ENCODE results near the gene SCUBE3.
A peak's percentile ranks its signal among the peaks of the same experiment; 100 is the strongest.

Gene SCUBE3

GRCh38 chr6:35176301-35177024, 37.3 kb upstream of the SCUBE3 start:
- TF ChIP-seq POLR2A (IDR thresholded peaks at IDR 0.05; ENCODE audit: low read length) (no peak), GATA1 (IDR thresholded peaks at IDR 0.05; ENCODE audit: low read depth, low read length) (no peak)
- no peak for DNase-seq

DNA sequence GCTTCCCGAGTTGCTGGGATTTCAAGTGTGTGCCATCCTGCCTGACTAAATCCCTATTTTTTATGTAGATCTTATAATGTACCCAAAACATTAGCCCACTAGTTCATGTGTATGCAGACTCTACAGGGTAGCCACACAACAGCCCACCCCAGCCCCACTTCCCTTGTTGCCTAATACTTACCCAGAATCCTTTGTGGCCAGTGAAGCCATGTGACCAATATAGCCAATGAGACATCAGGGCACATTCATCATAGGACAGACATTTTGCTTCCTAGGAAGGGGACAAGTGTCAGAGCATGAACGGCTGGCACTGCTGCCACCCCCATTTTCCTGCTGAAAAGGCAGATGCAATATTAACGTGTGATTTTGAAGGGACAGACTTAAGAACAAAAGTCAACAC, 36.6 kb upstream of the SCUBE3 start:
- no peak for TF ChIP-seq POLR2A (IDR thresholded peaks at IDR 0.05; ENCODE audit: low read length)
- no peak for TF ChIP-seq GATA1 (IDR thresholded peaks at IDR 0.05; ENCODE audit: low read depth, low read length)
- peak in 1 of 2 experiments; percentile 11 for DNase-seq

GRCh38 chr6:35177596-35177995, 36.2 kb upstream of the SCUBE3 start:
- no peak for DNase-seq
- no peak for TF ChIP-seq POLR2A (IDR thresholded peaks at IDR 0.05; ENCODE audit: low read length)
- no peak for TF ChIP-seq GATA1 (IDR thresholded peaks at IDR 0.05; ENCODE audit: low read depth, low read length)

DNA sequence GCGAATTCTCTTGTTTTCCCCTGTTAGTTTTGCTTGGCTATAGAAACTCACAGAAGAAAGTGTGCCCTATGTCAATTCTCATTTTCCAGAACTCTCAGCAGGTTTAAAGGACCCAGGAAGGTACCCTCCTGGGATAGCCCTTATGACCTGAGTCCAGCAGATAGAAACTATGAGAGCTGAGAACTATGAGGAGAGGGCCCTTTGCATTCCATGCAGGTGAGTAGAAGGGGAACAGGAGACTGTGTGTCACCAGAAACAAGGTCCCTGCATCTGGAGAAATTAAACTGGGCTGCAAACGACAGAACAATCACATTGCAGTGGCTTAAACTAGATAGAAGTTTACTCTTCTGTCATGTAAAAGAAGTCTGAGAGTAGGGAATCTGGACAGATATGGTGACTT, 35.7 kb upstream of the SCUBE3 start:
- TF ChIP-seq GATA1 (IDR thresholded peaks at IDR 0.05; ENCODE audit: low read depth, low read length) (no peak), POLR2A (IDR thresholded peaks at IDR 0.05; ENCODE audit: low read length) (no peak)
- DNase-seq = no peak

DNA sequence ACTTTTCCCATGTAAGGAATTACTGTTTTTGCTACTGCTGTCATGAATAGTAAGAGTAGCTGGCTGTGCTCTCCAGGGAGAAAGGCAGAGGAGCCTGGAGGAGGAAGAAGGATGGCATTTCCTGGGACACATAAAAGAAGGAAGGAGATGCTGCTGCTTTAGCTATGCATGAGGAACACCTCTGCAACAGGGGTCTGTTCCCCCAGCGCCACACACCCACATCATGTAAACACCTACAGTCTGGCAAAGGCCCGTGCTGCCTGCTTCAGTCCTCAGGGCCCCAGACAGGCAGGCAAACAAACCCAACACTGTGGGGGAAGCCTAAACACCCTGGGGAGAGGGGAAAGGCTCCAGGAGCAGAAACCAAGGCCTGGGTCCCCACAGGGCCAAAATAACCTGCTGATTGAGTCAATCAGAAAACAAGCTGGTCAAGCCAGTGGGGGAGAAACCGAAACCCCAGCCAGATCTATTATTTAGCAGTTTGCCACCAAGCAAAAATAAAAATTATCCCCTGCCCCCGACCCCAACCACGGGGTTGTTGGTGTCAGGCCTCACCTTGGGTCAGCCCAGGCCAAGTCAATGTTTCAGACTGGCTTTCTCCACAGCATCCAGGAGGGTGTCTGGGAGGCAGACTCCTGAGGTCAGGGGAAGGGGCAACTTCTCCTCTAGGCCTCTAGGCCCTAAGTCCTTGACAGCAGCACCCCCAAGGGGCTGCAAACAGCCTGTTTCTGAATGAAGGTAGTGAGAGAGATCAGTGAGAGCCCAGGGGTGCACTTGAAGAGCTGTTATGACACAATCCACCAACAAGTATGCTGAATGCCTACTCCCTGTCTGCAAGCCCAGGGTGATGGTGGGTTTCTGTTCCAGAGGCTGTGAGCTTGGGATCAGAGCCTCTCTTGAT, 34.6 kb upstream of the SCUBE3 start:
- TF ChIP-seq POLR2A (IDR thresholded peaks at IDR 0.05; ENCODE audit: low read length) (no peak), GATA1 (IDR thresholded peaks at IDR 0.05; ENCODE audit: low read depth, low read length) (no peak)
- no peak for DNase-seq

DNA sequence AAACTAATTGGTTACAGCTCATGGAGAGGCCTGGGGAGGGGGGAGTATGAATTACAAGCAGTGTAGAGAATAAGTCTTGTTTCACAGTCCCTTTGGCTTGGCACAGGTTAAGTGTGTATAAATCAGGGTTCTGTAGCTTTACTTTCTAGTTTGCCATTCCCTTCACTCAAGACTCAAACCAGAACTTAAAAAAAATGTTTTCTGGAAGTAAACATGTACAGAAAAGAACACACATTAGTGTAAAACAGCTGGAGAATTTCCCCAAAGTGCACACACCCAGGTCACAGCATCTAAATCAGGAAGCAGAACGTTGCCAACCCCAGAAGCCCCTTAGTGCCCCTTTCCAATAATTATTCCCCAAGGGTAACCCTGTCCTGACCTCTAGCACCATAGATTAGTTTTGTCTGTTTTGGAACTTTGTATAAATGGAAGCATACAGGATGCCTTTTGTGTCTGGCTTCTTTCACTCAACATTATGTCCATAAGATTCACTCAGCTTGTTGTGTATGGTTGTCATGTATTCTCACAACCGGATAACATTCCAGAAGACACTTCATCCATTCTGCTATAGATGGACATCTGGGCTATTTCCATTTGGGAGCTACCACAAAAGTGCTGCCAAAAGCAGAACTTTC, 33.7 kb upstream of the SCUBE3 start:
- DNase-seq = no peak
- TF ChIP-seq POLR2A (IDR thresholded peaks at IDR 0.05; ENCODE audit: low read length) = no peak
- no peak for TF ChIP-seq GATA1 (IDR thresholded peaks at IDR 0.05; ENCODE audit: low read depth, low read length)

GRCh38 chr6:35181308-35181932, 32.3 kb upstream of the SCUBE3 start:
- DNase-seq = no peak
- no peak for TF ChIP-seq POLR2A (IDR thresholded peaks at IDR 0.05; ENCODE audit: low read length)
- TF ChIP-seq GATA1 (IDR thresholded peaks at IDR 0.05; ENCODE audit: low read depth, low read length) = no peak

GRCh38 chr6:35181933-35182612, 31.7 kb upstream of the SCUBE3 start:
- TF ChIP-seq GATA1 (IDR thresholded peaks at IDR 0.05; ENCODE audit: low read depth, low read length) = no peak
- TF ChIP-seq POLR2A (IDR thresholded peaks at IDR 0.05; ENCODE audit: low read length) = no peak
- peak; percentile 70 to 82 for DNase-seq

DNA sequence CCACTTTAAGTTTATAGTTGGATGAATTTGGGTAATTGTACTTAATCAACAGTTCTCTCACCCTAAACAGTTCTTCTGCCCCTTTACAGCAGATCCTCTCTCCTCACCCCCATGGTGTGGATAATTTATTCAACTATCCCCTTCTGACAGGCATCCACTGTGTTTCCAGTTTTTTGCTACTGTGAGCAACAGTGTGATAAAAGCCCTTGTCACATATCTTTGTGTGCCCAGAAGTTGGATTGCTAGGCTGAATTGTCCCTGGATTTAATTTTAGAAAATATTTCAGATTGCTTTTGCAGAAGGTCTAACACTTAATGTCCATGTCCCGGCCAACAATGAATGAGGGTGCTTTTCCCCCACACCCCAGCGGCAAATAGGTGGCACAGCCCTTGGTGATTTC, 30.5 kb upstream of the SCUBE3 start:
- DNase-seq = peak; percentile 41 to 50
- TF ChIP-seq GATA1 (IDR thresholded peaks at IDR 0.05; ENCODE audit: low read depth, low read length) (no peak), POLR2A (IDR thresholded peaks at IDR 0.05; ENCODE audit: low read length) (no peak)

- no peak for TF ChIP-seq GATA1 (IDR thresholded peaks at IDR 0.05; ENCODE audit: low read depth, low read length)
- no peak for TF ChIP-seq POLR2A (IDR thresholded peaks at IDR 0.05; ENCODE audit: low read length)
- DNase-seq = peak; percentile 72 to 85
These were observed 29.8 kb upstream of the SCUBE3 start for GRCh38 chr6:35183935-35184334.

- DNase-seq = no peak
These were observed 29.0 kb upstream of the SCUBE3 start for GRCh38 chr6:35184580-35185301.

DNA sequence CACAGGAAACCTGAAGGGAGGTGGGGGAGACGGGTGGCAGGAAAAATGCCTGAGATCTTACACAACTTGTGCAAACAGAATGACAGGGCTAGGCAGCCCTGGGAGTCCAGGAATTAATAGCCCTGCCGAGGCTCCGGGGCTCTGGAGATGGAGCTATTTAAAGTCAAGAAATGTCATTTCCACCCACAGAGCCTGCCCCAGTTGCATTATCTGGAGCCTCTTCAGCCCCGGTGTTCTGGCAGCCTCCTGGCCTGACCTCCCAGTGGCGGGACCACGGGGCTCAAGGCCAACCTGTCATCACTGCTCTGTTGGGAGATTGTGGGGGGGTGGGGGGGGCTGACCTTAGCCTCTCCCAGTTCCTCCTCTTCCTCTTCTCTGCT, 28.5 kb upstream of the SCUBE3 start:
- peak in 1 of 2 experiments; percentile 31 for DNase-seq
- TF ChIP-seq POLR2A (IDR thresholded peaks at IDR 0.05; ENCODE audit: low read length) (no peak), GATA1 (IDR thresholded peaks at IDR 0.05; ENCODE audit: low read depth, low read length) (no peak)

More at GRCh38 chr6:35184580-35185301, 29.0 kb upstream of the SCUBE3 start:
- TF ChIP-seq POLR2A (IDR thresholded peaks at IDR 0.05; ENCODE audit: low read length) (no peak), GATA1 (IDR thresholded peaks at IDR 0.05; ENCODE audit: low read depth, low read length) (no peak)

GRCh38 chr6:35185971-35186370, 27.8 kb upstream of the SCUBE3 start:
- no peak for TF ChIP-seq GATA1 (IDR thresholded peaks at IDR 0.05; ENCODE audit: low read depth, low read length)
- no peak for TF ChIP-seq POLR2A (IDR thresholded peaks at IDR 0.05; ENCODE audit: low read length)
- DNase-seq = no peak
